Upper lobe of right lung (tissue), 1 donor: ENCODE measurements around the gene RTN4RL1. TPM values are rescaled to one million over a fixed set of nuclear protein-coding genes. Genes with fewer than 3 reads are reported as not detected.

Experiments used
- ATAC-seq: fragments of 200-7000 bp; cut with Tn5 transposase; one replicate; pipeline ENCODE4 v1.9.1; 2020; ENCODE audit warnings: mild to moderate bottlenecking, moderate library complexity
- DNase-seq: peaks from one replicate; pipeline ENCODE4 v3.0.0-alpha.2; 2020
- H3K27ac ChIP-seq: fragments of 200-600 bp; one replicate; pipeline ENCODE4 v1.8.0; 2022
- H3K27me3 ChIP-seq: fragments of 200-600 bp; one replicate; pipeline ENCODE4 v1.8.0; 2022; ENCODE audit warnings: mild to moderate bottlenecking
- H3K36me3 ChIP-seq: fragments of 200-600 bp; one replicate; pipeline ENCODE4 v1.8.0; 2022
- H3K4me1 ChIP-seq: fragments of 200-600 bp; one replicate; pipeline ENCODE4 v1.8.0; 2022
- H3K4me3 ChIP-seq: fragments of 200-600 bp; one replicate; pipeline ENCODE4 v1.8.0; 2022; ENCODE audit warnings: mild to moderate bottlenecking
- H3K9me3 ChIP-seq: fragments of 200-600 bp; one replicate; pipeline ENCODE4 v1.8.0; 2022
- intact Hi-C: fragments of 100-400 bp; cut with DNase I; formaldehyde crosslinking; loops from one replicate; pipeline ENCODE4 v1.11.0; 2022
- total RNA-seq: library from RNA; stranded (reverse); fragmentation: NEBNext Ultra II Directional; extraction: Animal tissue kit (Norgen Biotek cat#: 25700); gene quantifications from one replicate; pipeline ENCODE4 v1.2.1, GENCODE V29; 2021
- TF ChIP-seq, protein P1 (sequence below): fragments of 200-600 bp; IDR thresholded peaks from one replicate; pipeline ENCODE4 v1.8.0; 2022; ENCODE audit warnings: antibody characterized with exemption
- donor health status: DM: no; HTN: yes; CAD: no; lungs with severe emphysema.

Gene RTN4RL1
- total RNA-seq, 1 donor from 2014 or later: 4.3 TPM

DNA sequence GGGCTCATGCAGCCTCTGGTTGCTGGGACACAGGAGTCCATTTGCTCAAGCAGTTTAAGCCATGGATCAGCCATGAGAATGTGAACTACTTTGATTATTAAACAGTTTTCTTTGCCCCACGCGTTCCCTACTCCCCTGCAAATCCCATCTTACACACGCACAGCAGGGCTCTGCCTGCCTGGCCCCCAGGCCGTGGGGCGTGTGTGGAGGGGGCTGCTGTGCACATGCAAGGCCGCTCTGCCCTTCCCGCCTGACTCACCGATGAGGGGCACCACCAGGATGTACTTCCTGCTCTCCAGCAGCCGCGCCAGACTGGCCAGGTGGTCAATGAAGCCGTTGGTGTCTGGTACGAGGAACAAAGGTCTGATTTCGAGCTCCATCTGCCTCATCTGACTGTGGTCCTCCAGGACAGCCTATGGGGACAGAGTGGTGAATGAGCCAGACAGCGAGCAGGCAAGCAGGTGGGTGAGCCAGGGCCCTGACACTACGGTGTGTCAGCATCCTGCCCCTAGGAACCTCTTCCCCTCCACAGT lies 43.5 kb upstream of the RTN4RL1 start:
- Histone ChIP-seq H3K36me3 (peaks cover 16% of the 10 kb centered on the region), H3K4me1 (peaks cover 63% of the 10 kb centered on the region), H3K27me3 (no peaks in the 10 kb centered on the region), H3K4me3 (no peak overlapping the region), H3K9me3 (no peaks in the 10 kb centered on the region), H3K27ac (peak overlapping the region; percentile 76)
- DNase-seq: no peak
- intact Hi-C loops: no loop called here
- TF ChIP-seq, protein P1, sequence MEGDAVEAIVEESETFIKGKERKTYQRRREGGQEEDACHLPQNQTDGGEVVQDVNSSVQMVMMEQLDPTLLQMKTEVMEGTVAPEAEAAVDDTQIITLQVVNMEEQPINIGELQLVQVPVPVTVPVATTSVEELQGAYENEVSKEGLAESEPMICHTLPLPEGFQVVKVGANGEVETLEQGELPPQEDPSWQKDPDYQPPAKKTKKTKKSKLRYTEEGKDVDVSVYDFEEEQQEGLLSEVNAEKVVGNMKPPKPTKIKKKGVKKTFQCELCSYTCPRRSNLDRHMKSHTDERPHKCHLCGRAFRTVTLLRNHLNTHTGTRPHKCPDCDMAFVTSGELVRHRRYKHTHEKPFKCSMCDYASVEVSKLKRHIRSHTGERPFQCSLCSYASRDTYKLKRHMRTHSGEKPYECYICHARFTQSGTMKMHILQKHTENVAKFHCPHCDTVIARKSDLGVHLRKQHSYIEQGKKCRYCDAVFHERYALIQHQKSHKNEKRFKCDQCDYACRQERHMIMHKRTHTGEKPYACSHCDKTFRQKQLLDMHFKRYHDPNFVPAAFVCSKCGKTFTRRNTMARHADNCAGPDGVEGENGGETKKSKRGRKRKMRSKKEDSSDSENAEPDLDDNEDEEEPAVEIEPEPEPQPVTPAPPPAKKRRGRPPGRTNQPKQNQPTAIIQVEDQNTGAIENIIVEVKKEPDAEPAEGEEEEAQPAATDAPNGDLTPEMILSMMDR: no peak
- ATAC-seq: no peak

DNA sequence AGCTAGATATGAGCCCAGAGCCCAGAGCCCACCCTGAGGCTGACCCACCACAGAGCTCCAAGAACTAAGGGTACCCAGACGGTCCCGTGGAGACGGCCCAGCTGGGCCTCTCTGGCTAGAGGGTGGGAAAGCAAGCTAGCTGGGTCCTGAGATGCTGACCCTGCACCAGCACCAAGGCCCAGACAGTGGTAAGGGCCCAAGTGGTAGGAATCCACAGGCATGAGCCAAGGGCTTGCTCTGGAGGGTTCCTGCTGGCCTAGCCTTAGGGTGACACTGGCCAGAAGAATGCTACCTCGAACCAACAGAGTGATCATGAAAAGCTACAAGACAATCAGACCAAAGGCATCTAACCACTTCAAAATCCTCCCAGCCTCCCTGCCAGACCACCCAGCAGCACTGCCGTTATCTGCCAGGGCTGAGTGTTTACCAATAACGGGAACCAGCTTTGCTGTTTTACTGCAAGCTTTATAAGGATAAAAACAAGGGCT lies 42.9 kb upstream of the RTN4RL1 start:
- peaks cover 67% of the 10 kb centered on the region for H3K4me1 ChIP-seq
- DNase-seq: no peak
- TF ChIP-seq, protein P1: no peak
- no peak for ATAC-seq
- intact Hi-C loops: no loop called here
- no peaks in the 10 kb centered on the region for H3K9me3 ChIP-seq
- H3K36me3 ChIP-seq: peaks cover 16% of the 10 kb centered on the region
- H3K27me3 ChIP-seq: no peaks in the 10 kb centered on the region
- no peak overlapping the region for H3K4me3 ChIP-seq
- H3K27ac ChIP-seq: peak overlapping the region; percentile 76

DNA sequence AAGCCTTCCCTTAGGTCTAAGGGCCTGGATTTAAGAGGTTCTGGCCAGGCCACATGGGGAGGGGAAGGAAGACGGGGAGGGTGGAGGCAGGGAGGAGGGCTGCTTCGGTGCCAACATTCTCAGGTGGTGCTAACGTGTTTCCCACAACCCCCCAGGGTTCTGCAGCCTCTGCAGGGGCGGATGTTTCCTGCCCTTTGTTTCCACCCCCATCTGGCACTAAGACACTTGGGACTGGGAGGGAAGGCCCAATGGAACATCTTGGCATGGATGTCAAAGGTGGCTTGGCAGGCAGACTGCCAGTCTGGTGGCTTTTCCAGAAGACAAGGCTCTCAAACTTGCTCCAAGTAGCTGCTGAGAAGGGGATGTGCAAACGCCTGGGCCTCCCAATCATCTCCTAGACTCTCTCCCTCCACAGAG lies 42.5 kb upstream of the RTN4RL1 start:
- Histone ChIP-seq H3K27me3 (no peaks in the 10 kb centered on the region), H3K27ac (peak overlapping the region; percentile 76), H3K4me3 (no peak overlapping the region), H3K9me3 (no peaks in the 10 kb centered on the region), H3K4me1 (peaks cover 67% of the 10 kb centered on the region), H3K36me3 (peaks cover 16% of the 10 kb centered on the region)
- TF ChIP-seq, protein P1: no peak
- DNase-seq: no peak
- no peak for ATAC-seq
- intact Hi-C loops: no loop called here

DNA sequence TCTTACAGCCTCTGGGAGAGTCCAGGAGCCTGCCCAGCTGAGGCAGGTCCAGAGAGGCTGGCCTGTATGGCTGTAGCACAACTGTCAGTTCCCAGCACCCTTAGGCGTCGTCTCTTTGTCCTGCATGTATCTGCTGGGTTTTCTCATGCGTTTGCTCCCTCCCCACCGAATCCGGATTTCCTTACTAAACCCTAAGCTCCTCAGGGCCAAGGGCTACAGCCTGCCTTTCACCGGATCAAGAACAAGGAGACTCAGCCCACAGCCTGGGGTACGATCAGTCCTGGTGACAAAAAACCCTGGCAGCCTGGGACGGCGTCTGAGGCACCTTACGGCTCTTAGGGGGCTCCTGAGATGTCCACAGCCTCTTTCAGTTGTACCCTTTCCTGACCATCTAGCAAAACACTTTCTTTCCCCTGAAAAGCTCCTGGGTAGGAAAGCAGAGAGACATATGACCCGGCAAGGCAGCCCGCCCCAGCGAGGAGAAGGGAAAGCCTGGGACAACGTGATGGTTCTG lies 42.0 kb upstream of the RTN4RL1 start:
- DNase-seq (no peak), ATAC-seq (no peak)
- no peaks in the 10 kb centered on the region for H3K9me3 ChIP-seq
- no peak overlapping the region for H3K4me3 ChIP-seq
- H3K27me3 ChIP-seq: no peaks in the 10 kb centered on the region
- H3K36me3 ChIP-seq: peaks cover 16% of the 10 kb centered on the region
- H3K4me1 ChIP-seq: peaks cover 67% of the 10 kb centered on the region
- peak overlapping the region; percentile 76 for H3K27ac ChIP-seq
- TF ChIP-seq, protein P1: no peak
- intact Hi-C loops: no loop called here

DNA sequence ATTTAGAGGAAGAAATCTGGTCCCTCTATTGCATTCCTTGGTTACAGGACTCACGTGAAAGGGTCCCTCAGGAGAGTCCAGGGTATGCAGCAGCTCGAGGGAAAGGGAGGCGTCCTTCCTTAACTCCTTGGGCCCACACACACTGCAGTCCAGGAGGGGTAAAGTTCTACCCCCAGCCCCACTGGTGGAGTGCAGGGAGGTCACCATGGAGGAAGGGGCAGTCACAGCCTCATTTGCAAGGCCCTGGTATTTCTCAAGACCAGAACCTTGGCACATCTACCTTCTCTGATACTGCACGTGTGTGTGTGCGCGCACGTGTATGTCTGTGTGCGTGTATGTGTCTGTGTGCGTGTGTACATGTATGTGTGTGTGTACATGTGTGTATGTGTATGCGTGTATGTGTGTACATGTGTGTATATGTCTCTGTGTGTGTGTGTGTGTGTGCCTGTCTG lies 40.8 kb upstream of the RTN4RL1 start:
- peaks cover 22% of the 10 kb centered on the region for H3K36me3 ChIP-seq
- intact Hi-C loops: no loop called here
- H3K4me3 ChIP-seq: no peak overlapping the region
- H3K27ac ChIP-seq: peak overlapping the region; percentile 55
- H3K4me1 ChIP-seq: peaks cover 70% of the 10 kb centered on the region
- DNase-seq (no peak), ATAC-seq (no peak)
- no peaks in the 10 kb centered on the region for H3K27me3 ChIP-seq
- TF ChIP-seq, protein P1: no peak
- H3K9me3 ChIP-seq: no peaks in the 10 kb centered on the region
